ENCODE measurements around the gene KRT80. TPM values are rescaled to one million over a fixed set of nuclear protein-coding genes. Genes with fewer than 3 reads are reported as not detected.

Gene KRT80
- total RNA-seq, 2 experiments from 2014 or later, result not detected

DNA sequence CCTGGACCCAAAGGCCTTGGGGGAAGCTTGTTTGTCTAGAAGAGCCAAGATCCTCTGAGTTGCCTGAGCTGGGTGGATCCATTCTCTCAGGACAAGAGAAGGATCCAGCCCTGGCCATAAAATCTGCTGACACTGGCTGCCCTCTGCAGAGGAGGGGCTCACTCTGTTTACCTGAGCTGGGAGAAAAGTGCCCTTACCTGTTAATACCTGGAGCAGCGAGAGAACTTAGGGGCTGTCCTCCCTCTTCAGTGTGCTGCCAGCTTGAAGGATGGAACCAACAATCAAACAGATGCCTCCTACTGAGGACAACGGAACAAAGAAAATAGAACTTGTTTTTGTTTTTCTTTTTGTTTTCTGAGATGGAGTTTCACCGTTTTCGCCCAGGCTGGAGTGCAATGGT, 33.9 kb upstream of the KRT80 start:
- Mint-ChIP-seq H3K4me3 (no peak overlapping the region), H3K27ac (no peak overlapping the region), H3K27me3 (ENCODE audit: low read depth) (peaks cover 25% of the 10 kb centered on the region), H3K9me3 (no peaks in the 10 kb centered on the region), H3K4me1 (ENCODE audit: low read depth) (peaks cover 22% of the 10 kb centered on the region), H3K36me3 (ENCODE audit: low read depth) (no peaks in the 10 kb centered on the region)
- intact Hi-C loops (cut with micrococcal nuclease), result loop anchor here (10.0 kb wide), 1 partner anchor 251 kb away; no protein-coding TSS in a partner anchor
- DNase-seq, result no peak
- CTCF ChIA-PET, result interaction anchor here (0.7 to 3.8 kb wide), 8 partner anchors 10 to 550 kb away, joined by 3 to 20 read pairs (median 4); no protein-coding TSS in a partner anchor

DNA sequence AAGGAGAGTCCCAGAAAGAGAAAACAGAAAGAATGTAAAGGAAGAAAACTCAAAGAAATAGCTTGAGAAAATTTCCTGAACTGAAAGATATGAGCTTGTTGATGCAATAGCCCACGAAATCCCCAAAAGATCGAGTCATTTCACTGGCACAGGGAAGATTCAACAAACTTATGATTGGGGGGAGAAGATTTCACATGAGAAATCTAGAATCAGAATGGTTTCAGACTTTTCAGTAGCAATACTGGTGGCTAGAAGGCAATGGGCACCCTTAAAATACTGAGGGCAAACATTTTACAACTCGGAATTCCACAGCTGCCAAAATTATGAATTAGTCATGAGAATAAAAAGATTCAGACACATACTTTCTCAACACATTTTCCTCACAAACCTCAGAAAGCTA, 32.3 kb upstream of the KRT80 start:
- H3K4me3 Mint-ChIP-seq, result no peak overlapping the region
- intact Hi-C loops (cut with micrococcal nuclease), result loop anchor here (10.0 kb wide), 1 partner anchor 249 kb away; no protein-coding TSS in a partner anchor
- no peaks in the 10 kb centered on the region for H3K9me3 Mint-ChIP-seq
- H3K36me3 Mint-ChIP-seq (ENCODE audit: low read depth), result no peaks in the 10 kb centered on the region
- no peak for DNase-seq
- H3K4me1 Mint-ChIP-seq (ENCODE audit: low read depth), result peaks cover 22% of the 10 kb centered on the region
- CTCF ChIA-PET, result interaction anchor here (1.1 to 3.8 kb wide), 3 partner anchors 8 to 57 kb away, joined by 3 to 20 read pairs (median 7); no protein-coding TSS in a partner anchor
- no peak overlapping the region for H3K27ac Mint-ChIP-seq
- H3K27me3 Mint-ChIP-seq (ENCODE audit: low read depth), result peaks cover 28% of the 10 kb centered on the region

DNA sequence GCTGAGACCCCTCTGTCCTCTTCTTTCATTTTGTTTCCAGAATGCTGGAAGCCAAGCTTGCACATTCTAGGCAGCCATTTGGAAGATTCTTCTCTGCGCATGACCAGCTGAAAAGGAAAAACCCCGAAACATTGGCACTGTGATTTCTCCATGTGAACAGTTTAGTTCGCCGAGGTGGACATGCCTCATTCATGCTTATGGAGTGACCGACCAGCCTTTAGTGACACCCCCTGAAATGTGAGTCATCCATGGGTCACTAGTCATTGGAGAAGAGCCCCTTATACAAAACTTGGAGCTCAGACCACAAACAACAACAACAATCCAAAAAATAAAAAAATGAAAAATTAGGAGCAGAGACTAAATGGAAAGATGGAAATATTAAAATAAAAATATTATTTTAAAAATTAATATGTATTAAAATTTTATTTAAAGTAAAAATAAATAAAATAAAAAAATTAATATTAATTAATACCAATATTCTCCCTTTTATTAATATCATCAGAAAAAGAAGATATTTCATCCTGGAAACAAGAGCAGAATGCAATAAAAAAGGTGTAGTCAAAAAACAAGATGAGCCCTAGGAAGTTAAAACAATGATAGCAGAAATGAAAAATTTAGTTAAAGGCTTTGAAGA, 31.7 kb upstream of the KRT80 start:
- H3K27me3 Mint-ChIP-seq (ENCODE audit: low read depth), result peaks cover 26% of the 10 kb centered on the region

DNA sequence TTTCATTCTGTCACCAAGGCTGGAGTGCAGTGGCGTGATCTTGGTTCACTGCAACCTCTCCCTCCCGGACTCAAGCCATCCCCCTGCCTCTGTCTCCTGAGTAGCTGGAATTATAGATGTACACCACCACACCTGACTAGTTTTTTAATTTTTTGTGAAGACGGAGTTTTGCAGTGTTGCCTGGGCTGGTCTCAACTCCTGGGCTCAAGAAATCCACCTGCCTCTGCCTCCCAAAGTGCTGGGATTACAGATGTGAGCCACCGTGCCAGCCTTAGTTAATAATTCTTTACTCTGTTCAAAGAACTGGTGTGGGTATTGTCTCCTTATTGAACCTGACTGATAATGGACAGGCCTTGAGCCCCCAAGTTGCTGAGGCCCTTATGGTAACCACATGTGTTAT, 30.9 kb upstream of the KRT80 start:
- H3K27me3 Mint-ChIP-seq (ENCODE audit: low read depth), result peaks cover 23% of the 10 kb centered on the region

More for the DNA sequence above, 31.7 kb upstream of the KRT80 start:
- Mint-ChIP-seq H3K9me3 (no peaks in the 10 kb centered on the region), H3K4me3 (no peak overlapping the region), H3K27ac (no peak overlapping the region), H3K4me1 (ENCODE audit: low read depth) (peaks cover 22% of the 10 kb centered on the region), H3K36me3 (ENCODE audit: low read depth) (no peaks in the 10 kb centered on the region)
- CTCF ChIA-PET, result interaction anchor here (1.1 to 3.8 kb wide), 2 partner anchors 55 to 56 kb away, joined by 3 to 20 read pairs; no protein-coding TSS in a partner anchor
- no peak for DNase-seq
- intact Hi-C loops (cut with micrococcal nuclease), result loop anchor here (2.0 to 10.0 kb wide), 2 partner anchors 55 to 249 kb away; no protein-coding TSS in a partner anchor

DNA sequence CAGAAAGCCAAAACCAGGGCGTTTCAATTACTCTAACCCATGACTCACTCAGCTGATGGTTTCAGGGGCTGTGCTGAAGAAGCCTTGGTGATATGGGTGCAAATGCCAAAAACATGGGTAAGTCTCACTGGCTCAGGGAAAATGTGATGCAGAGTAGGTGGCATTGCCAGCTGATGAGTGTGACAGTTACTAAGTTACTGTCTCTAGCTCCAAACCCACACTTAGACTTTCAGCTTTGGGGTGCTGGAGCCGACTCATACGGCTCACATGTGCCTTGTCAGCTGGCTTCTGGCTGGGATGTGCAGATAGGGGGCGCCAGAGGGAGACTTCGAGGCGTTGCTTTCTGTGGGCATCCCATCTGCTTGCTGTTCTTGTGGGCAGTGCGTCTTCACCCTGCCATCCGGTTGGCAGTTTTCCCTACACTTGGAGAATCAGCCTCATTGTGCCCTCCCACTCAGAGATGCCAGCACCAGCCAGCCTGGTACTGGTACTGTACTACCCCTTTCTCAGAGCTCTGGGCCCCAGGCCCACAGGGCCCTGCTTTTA, 30.2 kb upstream of the KRT80 start:
- intact Hi-C loops (cut with micrococcal nuclease), result loop anchor here (1.0 to 10.0 kb wide), 5 partner anchors 22 to 247 kb away; no protein-coding TSS in a partner anchor
- CTCF ChIA-PET, result interaction anchor here (0.6 to 1.8 kb wide), 22 partner anchors 9 to 598 kb away, joined by 3 to 20 read pairs (median 4); no protein-coding TSS in a partner anchor
- Mint-ChIP-seq H3K4me3 (no peak overlapping the region), H3K4me1 (ENCODE audit: low read depth) (peaks cover 22% of the 10 kb centered on the region), H3K27me3 (ENCODE audit: low read depth) (peaks cover 25% of the 10 kb centered on the region), H3K9me3 (no peaks in the 10 kb centered on the region), H3K27ac (peak overlapping the region; percentile 14), H3K36me3 (ENCODE audit: low read depth) (no peaks in the 10 kb centered on the region)
- DNase-seq, result peak; percentile 96

More for the DNA sequence above, 30.9 kb upstream of the KRT80 start:
- H3K4me1 Mint-ChIP-seq (ENCODE audit: low read depth), result peaks cover 22% of the 10 kb centered on the region
- H3K36me3 Mint-ChIP-seq (ENCODE audit: low read depth), result no peaks in the 10 kb centered on the region
- no peak overlapping the region for H3K27ac Mint-ChIP-seq
- no peaks in the 10 kb centered on the region for H3K9me3 Mint-ChIP-seq
- CTCF ChIA-PET, result interaction anchor here (1.2 to 1.8 kb wide), 11 partner anchors 16 to 130 kb away, joined by 3 to 20 read pairs (median 5); no protein-coding TSS in a partner anchor
- no peak overlapping the region for H3K4me3 Mint-ChIP-seq
- intact Hi-C loops (cut with micrococcal nuclease), result loop anchor here (1.0 to 10.0 kb wide), 4 partner anchors 22 to 248 kb away; no protein-coding TSS in a partner anchor
- DNase-seq, result no peak

DNA sequence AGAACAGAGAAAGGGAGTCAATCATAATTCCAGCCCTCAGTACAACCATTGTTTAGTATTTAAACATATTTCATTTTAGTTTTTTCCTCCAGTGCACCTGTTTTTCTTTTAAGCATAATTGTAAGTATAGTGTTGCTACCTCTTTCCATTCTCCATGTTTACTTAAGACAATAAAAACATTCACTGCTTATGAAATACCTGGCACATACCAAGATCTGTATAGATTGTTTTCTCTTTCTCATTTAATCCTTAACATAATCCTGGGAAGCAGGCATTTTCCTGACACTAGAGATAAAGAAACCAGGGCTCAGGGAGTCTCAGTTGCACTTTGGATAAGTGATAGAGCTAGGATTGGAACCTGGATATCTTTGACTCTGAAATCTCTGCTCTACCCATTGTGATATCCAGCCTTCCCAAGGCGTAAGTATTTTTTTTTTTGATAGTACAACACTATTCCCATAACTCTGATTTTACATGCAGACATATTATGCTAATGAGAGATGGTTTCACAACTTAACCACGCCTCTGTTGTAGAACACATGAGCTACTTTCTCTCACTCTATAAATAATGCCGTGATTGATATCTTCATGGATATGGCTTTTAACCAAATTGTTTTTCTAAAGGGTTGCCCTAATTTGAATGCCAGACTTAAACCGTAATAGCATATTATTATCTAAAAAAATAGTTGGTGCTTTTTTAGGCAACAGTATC, 29.4 kb upstream of the KRT80 start:
- H3K36me3 Mint-ChIP-seq (ENCODE audit: low read depth), result no peaks in the 10 kb centered on the region
- peaks cover 22% of the 10 kb centered on the region for H3K4me1 Mint-ChIP-seq (ENCODE audit: low read depth)
- H3K4me3 Mint-ChIP-seq, result no peak overlapping the region
- CTCF ChIA-PET, result interaction anchor here (0.5 to 1.8 kb wide), 23 partner anchors 8 to 665 kb away, joined by 3 to 20 read pairs (median 4); no protein-coding TSS in a partner anchor
- peaks cover 19% of the 10 kb centered on the region for H3K27me3 Mint-ChIP-seq (ENCODE audit: low read depth)
- H3K27ac Mint-ChIP-seq, result no peak overlapping the region
- no peaks in the 10 kb centered on the region for H3K9me3 Mint-ChIP-seq
- DNase-seq, result no peak
- intact Hi-C loops (cut with micrococcal nuclease), result loop anchor here (1.0 to 10.0 kb wide), 2 partner anchors 196 to 246 kb away; no protein-coding TSS in a partner anchor

DNA sequence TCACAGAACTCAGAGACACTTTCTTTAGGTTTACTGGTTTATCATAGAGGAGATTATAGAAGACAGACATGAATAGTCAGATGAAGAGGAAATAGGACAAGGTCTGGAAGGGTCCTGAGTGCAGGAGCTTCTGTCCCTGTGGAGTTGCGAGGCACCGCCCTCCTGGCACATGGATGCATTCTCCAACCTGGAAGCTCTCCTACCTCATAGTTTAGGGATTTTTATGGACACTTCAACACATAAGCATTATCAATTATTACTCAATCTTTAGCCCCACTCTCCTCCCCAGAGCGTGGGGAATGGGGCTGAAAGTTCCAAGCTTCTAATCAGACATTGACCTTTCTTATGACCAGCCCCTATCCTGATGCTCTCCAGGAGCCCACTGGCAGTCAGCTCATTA, 28.7 kb upstream of the KRT80 start:
- H3K4me1 Mint-ChIP-seq (ENCODE audit: low read depth), result peaks cover 22% of the 10 kb centered on the region
- H3K36me3 Mint-ChIP-seq (ENCODE audit: low read depth), result no peaks in the 10 kb centered on the region
- no peaks in the 10 kb centered on the region for H3K9me3 Mint-ChIP-seq
- CTCF ChIA-PET, result interaction anchor here (1.0 to 1.2 kb wide), 2 partner anchors 30 to 59 kb away, joined by 3 read pairs; no protein-coding TSS in a partner anchor
- intact Hi-C loops (cut with micrococcal nuclease), result loop anchor here (10.0 kb wide), 1 partner anchor 246 kb away; no protein-coding TSS in a partner anchor
- H3K27me3 Mint-ChIP-seq (ENCODE audit: low read depth), result peaks cover 19% of the 10 kb centered on the region
- H3K4me3 Mint-ChIP-seq, result no peak overlapping the region
- no peak for DNase-seq
- no peak overlapping the region for H3K27ac Mint-ChIP-seq

DNA sequence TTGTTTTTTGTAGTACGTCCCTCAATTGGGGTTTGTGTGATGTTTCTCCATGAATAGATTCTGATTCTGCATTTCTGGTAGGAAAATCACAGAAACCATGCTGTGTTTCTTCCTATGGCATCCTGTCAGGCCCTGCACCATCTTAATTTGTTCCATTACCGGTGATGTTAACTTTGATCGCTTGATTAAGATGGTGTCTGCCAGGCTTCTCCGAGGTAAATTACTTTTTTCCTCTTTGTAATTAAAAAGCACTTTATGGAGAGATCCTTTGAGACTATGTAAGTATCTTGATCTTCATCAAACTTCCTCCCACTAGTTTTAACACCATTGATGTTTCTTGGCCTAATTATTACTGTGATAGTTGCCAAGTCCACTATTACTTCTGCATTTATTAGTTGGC, 26.2 kb upstream of the KRT80 start:
- no peaks in the 10 kb centered on the region for H3K36me3 Mint-ChIP-seq (ENCODE audit: low read depth)
- H3K4me3 Mint-ChIP-seq, result no peak overlapping the region
- CTCF ChIA-PET, result no interaction called here
- H3K27ac Mint-ChIP-seq, result no peak overlapping the region
- H3K27me3 Mint-ChIP-seq (ENCODE audit: low read depth), result peaks cover 18% of the 10 kb centered on the region
- no peak for DNase-seq
- peaks cover 12% of the 10 kb centered on the region for H3K4me1 Mint-ChIP-seq (ENCODE audit: low read depth)
- H3K9me3 Mint-ChIP-seq, result no peaks in the 10 kb centered on the region
- intact Hi-C loops (cut with micrococcal nuclease), result no loop called here

DNA sequence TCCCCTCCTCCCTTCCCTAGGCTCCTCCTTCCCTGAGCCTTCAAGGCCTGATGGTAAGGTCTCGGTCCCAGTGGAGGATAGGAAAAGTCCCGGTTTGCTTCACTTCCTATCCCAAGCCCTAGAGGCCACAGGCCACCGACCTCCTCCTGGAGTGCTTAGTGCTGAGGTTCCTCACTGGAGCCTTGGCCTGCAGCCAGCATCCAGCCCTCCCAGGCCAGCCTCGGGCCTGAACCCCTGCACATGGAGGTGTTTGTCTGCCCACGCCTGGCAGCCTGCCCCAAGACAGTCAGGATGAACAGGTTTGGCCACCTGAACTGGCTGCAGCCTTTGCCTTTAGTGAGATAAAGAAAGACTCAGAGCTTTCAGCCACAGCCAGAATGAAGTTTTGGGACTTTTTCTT, 25.4 kb upstream of the KRT80 start:
- H3K4me1 Mint-ChIP-seq (ENCODE audit: low read depth), result peaks cover 10% of the 10 kb centered on the region

DNA sequence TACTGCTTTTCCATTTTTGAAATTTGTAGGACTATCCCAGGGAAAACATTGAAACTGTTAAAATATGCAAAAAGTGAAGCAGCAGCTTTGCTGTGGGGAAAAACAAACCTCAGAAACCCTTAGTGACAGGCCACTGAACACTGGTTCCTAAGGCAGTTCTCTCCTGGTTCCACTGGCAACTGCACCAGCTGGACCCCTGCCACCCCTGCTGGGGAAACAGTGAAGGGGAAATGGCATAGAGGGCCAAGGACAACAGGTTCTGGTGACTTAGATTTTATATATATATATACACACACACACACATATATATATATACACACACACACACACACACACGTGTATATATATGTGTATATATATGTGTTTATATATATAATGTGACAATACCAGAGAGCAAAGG, 25.0 kb upstream of the KRT80 start:
- Mint-ChIP-seq H3K27ac (no peak overlapping the region), H3K36me3 (ENCODE audit: low read depth) (no peaks in the 10 kb centered on the region), H3K4me1 (ENCODE audit: low read depth) (peaks cover 6% of the 10 kb centered on the region), H3K27me3 (ENCODE audit: low read depth) (peaks cover 18% of the 10 kb centered on the region), H3K9me3 (no peaks in the 10 kb centered on the region), H3K4me3 (no peak overlapping the region)
- CTCF ChIA-PET, result interaction anchor here (0.7 to 1.3 kb wide), 2 partner anchors 8 to 95 kb away, joined by 3 to 7 read pairs; no protein-coding TSS in a partner anchor
- no peak for DNase-seq
- intact Hi-C loops (cut with micrococcal nuclease), result no loop called here

More for the DNA sequence above, 25.4 kb upstream of the KRT80 start:
- H3K4me3 Mint-ChIP-seq, result no peak overlapping the region
- H3K27me3 Mint-ChIP-seq (ENCODE audit: low read depth), result peaks cover 18% of the 10 kb centered on the region
- CTCF ChIA-PET, result interaction anchor here (0.7 kb wide), 1 partner anchor 96 kb away, joined by 3 read pairs; no protein-coding TSS in a partner anchor
- no peak overlapping the region for H3K27ac Mint-ChIP-seq
- no peaks in the 10 kb centered on the region for H3K36me3 Mint-ChIP-seq (ENCODE audit: low read depth)
- H3K9me3 Mint-ChIP-seq, result no peaks in the 10 kb centered on the region
- DNase-seq, result no peak
- intact Hi-C loops (cut with micrococcal nuclease), result no loop called here

DNA sequence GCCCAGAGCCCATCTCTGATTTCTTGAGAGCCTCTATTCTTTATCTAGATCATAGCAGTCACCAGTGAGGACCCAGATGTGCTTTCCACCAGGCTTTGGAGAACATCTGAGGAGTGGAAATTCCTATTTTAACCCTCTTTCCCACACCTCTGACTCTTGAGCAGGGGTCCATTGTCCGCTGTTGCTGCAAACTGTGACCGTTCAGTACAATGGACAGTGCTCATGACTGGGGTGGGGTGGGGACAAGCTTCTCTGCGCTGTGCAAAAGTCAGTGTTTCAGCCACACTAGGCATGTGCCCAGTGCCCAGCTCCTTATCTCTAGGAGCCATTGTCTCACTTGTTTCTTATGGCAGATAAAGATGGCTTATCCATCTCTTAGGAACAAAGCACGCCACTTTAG, 24.3 kb upstream of the KRT80 start:
- intact Hi-C loops (cut with micrococcal nuclease), result no loop called here
- CTCF ChIA-PET, result interaction anchor here (0.7 to 1.3 kb wide), 2 partner anchors 9 to 88 kb away, joined by 3 to 7 read pairs; no protein-coding TSS in a partner anchor
- Mint-ChIP-seq H3K4me1 (ENCODE audit: low read depth) (peaks cover 2% of the 10 kb centered on the region), H3K4me3 (no peak overlapping the region), H3K36me3 (ENCODE audit: low read depth) (no peaks in the 10 kb centered on the region), H3K9me3 (no peaks in the 10 kb centered on the region), H3K27me3 (ENCODE audit: low read depth) (peaks cover 17% of the 10 kb centered on the region), H3K27ac (no peak overlapping the region)
- no peak for DNase-seq
